ENCODE measurements around the gene RAMP3. TPM values are rescaled to one million over a fixed set of nuclear protein-coding genes. Genes with fewer than 3 reads are reported as not detected.

The RAMP3 gene, protein sequence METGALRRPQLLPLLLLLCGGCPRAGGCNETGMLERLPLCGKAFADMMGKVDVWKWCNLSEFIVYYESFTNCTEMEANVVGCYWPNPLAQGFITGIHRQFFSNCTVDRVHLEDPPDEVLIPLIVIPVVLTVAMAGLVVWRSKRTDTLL
- total RNA-seq: not detected in 2 replicates

DNA sequence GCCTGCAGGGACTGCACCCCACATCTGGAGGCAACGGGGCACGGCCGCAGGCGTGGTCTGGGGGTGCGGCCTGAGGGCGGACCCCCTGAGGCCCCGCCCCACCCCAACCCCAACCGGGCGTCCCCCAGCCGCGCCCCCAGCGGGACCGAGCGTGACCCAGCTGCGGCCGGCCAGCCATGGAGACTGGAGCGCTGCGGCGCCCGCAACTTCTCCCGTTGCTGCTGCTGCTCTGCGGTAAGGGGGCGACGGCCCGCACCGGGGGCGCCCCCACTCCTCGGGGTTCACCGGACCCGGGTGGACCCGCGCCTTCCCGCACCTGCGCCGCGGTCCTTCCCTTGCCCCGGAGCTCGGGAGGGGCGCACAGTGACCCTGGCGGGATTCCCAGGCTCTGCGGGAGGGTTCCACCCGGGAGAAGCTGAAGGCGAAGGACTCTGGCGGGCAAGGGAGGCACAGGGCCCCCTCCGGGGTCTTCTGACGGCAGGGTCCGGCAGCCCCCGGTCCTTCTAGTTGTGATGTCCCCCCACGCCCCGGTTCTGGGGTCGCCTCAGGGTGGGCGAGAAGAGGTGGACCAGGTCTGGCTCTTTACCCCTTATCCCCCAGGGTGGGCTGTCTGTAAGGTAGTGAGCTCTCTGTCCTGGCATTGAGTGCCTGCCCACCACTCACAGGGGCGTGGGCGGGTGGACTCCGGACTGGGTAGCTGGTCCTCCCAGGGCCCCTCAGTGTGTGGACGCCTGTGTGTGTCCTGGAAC lies at the start of gene RAMP3:
TSS of gene RAMP3 (plus strand) at position 139 of the 749 bp plus-strand sequence. CDS start at position 177, 38 bp downstream.

DNA sequence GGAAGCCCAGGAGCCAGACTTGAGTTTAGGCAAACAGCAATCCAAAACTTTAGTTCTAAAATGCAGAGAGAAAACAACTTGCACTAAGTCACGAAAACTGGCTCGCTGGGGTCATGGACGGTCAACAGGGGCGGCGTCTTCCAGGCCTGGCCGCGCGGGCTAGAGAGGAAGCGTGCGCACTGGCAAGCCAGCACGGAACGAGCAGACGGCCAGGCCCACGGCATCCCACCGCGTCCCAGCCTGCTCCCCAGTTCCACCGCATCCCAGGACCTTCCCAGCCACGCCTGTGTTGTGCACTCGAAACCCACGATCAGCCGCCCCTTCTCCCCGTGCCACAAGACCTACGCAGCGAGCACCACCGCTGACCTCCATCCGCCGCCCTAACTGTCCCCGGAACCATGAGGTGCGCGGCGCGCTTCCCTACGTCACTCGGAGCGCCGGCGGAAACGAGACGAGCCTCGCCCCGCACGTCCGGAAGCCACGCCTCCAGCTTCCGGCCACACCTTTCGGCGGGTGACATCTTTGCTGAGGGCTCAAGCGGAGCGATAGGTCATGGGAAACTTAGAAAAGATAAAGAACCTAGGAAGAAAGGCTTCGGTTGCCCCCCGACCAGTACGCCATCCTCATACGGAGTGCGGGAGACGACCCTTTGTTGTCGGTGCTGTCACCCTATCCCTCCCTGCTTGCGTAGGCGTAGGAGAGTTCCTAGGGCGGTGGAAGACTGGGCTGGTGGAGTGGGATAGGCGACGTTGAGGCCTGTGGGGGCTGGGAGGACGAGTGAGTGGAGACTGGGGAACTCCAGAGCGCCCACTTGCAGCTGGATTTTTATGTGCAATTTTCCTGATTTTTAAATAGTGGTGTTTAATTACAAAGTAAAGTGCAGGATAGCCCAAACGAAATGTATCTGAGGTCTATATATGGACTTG lies 46.0 kb upstream of the RAMP3 start, which contains the start of gene TBRG4:
TSS of gene TBRG4 (minus strand) at position 400 of the 926 bp plus-strand sequence. CDS start 2,460 bp downstream, outside the sequence.

Other genes with a start within 250 kb of the RAMP3 start
- 0.08 TPM in 1 of 2 replicates, not detected in the other for gene MYO1G, start 178.8 kb upstream of the RAMP3 start, total RNA-seq
- gene CCM2, start 157.6 kb upstream of the RAMP3 start, total RNA-seq: 66.1 and 81.7 TPM in 2 replicates
- gene NACAD, start 68.8 kb upstream of the RAMP3 start, total RNA-seq: 1.2 and 3.4 TPM in 2 replicates
- gene TBRG4, start 46.1 kb upstream of the RAMP3 start, total RNA-seq: 71.8 and 93.7 TPM in 2 replicates